HG03432 (cell line): Measurements from ENCODE around the gene LTBP1.

Source experiments
- ATAC-seq: cut with Tn5 transposase; IDR thresholded peaks from one replicate; pipeline ENCODE4 v1.9.1; 2021; ENCODE audit warnings: mild to moderate bottlenecking, moderate library complexity; ENCODE audit not compliant: unreplicated experiment

The LTBP1 gene

DNA sequence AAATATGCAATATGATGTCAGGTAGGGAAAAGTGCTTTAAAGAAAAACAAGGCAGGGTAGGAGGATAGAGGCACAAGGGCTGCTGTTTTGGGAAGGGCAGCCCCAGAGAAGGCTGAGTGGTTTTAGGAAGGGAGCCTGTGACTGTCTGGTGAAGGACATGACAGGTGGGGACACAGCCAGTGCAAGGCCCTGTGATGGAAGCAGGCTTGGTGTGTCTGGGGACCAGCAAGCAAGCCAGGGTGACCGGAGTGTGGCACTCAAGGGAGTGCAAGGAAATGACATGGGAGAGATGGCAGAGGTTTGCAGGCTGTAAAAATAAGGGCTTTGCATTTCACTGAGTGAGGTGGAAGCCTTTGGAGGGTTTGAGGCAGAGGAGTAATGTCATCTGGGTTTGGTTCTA, 62.0 kb downstream of the LTBP1 start:
- ATAC-seq = no peak

GRCh38 chr2:33009249-33009648, 62.5 kb downstream of the LTBP1 start:
- ATAC-seq = no peak

DNA sequence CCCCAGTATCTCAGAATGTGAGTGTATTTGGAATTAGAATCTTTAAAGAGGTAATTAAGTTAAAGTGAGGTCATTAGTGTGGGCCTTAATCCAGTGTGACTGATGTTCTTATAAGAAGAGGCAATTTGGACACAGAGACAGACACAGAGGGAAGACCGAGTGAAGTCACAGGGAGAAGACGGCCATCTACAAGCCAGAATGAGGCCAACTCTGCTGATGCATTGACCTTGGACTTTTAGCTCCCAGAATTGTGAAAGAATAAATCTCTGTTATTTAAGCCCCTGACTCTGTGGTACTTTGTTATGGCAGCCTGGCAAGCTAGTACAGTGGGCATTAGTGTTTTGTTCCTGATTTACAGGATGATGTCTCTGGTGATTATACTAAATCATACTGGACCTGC, 64.6 kb downstream of the LTBP1 start:
- no peak for ATAC-seq

DNA sequence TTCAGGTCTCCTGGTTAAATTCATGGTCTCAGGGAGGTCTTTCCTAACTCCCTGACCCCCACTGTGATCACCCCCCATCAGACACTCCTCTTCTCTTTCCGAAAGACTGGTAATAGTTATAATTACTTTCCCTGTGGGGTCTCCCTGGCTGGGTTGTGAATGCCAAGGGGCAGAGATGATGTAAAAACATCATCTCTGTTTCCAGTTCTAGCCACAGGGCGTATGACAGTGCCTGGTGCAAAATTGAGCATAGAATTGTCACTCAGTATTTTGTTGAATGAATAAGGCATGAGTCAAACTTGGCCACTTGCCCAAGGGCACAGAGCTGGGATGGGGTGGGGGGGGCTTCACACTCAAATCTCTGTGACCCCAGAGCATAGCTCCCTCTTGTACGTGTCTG, 65.2 kb downstream of the LTBP1 start:
- no peak for ATAC-seq

GRCh38 chr2:33013684-33014110, 66.9 kb downstream of the LTBP1 start:
- no peak for ATAC-seq

DNA sequence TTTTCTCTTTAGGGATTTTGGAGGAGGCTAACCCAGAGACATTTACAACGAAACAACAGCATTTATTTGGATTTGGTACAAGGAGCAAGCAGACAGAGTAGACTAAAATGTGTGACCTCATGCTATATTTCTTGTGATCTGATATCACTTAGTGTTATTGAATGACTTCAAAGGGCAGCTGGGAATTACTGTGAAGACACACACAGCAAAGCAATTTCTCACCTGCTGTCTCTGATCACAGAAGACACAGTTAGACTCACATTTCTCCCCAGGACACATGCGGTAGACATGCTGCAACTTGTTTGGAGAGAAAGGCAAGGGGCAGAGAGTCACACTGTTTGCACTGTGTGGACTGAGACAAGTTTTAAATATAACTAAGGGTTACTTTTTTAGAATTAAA, 67.5 kb downstream of the LTBP1 start:
- ATAC-seq = no peak

GRCh38 chr2:33015421-33016142, 68.8 kb downstream of the LTBP1 start:
- ATAC-seq = no peak

GRCh38 chr2:33018271-33018670, 71.5 kb downstream of the LTBP1 start:
- no peak for ATAC-seq

- ATAC-seq = no peak
These were observed 73.0 kb downstream of the LTBP1 start for GRCh38 chr2:33019796-33020195.

DNA sequence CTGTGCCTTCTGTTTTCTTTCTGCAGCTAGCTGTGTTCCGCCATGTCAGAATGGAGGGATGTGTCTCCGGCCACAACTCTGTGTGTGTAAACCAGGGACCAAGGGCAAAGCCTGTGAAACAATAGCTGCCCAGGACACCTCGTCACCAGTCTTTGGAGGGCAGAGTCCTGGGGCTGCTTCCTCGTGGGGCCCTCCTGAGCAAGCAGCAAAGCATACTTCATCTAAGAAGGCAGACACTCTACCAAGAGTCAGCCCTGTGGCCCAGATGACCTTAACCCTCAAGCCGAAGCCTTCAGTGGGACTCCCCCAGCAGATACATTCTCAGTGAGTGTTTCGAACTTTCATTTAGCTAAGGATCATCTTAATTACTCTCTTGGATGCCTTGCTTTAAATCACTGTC, 74.1 kb downstream of the LTBP1 start:
- ATAC-seq = no peak

- no peak for ATAC-seq
These were observed 74.9 kb downstream of the LTBP1 start for GRCh38 chr2:33021542-33022227.

DNA sequence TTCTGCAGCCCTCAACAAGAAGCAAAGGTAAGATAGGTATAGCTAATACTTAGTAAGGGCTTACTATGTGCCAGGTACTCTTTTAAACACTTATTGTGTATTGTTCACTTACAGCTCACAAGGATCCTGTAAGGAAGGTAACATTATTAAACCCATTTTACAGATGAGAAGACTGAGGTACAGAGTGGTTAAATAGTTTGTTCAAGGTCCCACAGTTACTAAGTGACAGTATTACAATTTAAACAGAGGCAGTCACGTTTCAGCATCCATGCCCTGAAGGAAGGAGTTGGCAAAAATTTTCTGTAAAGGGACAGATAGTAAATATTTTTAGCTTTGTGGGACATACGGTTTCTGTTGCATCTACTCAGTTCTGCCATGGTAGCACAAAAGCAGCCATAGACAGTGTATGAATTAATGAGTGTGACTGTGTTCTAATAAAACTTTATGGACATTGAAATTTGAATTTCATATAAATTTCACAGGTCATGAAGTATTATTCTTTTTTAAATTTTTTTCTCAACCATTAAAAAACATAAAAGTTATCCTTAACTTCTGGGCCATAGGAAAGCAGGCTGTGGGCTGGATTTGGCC, 75.7 kb downstream of the LTBP1 start:
- ATAC-seq = no peak

- ATAC-seq = no peak
These were observed 76.4 kb downstream of the LTBP1 start for GRCh38 chr2:33022989-33023727.

GRCh38 chr2:33023728-33024500, 77.2 kb downstream of the LTBP1 start:
- ATAC-seq = no peak

DNA sequence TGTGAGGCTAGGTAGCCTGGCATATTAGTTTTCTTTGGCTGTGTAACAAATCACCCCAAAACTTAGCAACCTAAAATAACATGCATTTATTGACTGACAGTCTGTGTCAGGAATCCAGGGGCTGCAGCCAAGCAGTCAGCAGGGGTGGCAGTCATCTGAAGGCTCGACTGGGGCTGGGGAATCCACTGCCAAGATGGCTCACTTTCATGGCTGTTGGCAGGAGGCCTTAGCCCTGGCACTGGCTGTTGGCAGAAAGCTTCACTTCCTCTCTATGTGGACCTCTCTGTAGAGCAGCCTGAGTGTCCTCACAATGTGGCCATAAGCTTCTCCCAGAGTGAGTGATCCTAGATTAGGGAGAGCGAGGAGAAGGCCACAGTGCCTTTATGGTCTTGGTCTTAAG, 78.0 kb downstream of the LTBP1 start:
- no peak for ATAC-seq

DNA sequence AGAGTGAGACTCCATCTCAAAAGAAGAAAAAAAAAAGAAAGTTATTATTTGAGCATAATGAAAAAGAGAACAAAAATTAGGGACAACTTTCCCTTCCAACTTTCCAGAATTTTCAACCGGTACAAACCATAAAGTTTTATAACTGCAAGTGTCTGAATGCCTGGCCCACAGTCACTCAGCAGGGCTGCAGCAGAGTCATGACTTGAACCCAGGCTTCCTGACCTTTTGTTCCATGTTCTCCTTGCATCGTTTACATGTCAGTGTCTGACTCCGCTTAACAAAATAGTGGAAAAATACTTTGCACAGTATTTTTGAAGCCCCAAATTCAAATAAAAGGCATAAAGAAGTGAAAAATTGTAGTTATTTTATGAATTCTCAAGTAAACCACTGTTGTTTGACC, 82.7 kb downstream of the LTBP1 start:
- no peak for ATAC-seq

- ATAC-seq = no peak
These were observed 83.2 kb downstream of the LTBP1 start for GRCh38 chr2:33029926-33030325.

DNA sequence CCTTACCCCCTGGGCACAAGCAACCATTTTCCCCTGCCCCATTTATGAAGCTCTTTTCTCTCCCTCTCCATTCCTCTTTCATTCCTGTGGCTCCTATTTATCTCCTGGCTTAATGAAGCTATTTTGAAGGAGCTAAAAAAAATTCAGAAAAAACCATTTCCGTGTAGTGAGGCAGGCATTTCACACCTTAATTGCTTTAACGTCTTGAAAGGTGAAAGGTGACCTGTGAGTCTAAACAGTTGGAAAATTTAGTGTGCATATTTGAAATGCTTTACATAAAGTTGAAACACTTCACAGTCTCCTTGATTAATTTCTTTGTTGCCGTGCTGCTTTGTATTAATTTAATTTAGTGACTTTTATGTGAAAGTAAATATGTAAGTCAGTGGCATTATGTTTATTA, 83.6 kb downstream of the LTBP1 start:
- no peak for ATAC-seq

GRCh38 chr2:33032245-33032644, 85.5 kb downstream of the LTBP1 start:
- no peak for ATAC-seq

DNA sequence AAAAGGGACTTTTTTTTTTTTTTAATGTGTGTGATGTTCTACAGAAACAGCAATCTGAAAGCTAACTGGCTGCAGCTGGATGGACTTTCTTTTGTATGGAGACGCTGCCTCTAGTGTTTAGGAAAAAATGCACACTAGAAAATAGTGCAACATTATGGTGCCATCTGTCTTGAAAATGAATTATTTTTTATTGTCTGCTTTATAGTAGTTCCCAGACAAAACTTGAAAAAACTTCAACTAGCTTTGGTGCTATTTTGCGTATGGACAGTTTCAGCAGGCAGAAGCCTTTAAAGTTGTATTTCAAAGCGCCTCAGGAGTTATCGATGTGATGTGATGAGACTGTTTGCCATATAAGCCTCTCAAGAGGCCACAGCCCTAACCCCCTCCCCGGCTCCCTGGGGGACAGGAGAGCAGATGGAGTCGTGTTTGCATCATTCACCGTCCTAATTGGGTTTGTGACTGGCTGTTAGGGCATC, 86.9 kb downstream of the LTBP1 start:
- ATAC-seq = no peak

- no peak for ATAC-seq
These were observed 88.0 kb downstream of the LTBP1 start for GRCh38 chr2:33034784-33035183.
